Heart left ventricle (tissue), 16 donors: ENCODE measurements around the gene NPAS1. TPM values are rescaled to one million over a fixed set of nuclear protein-coding genes. Genes with fewer than 3 reads are reported as not detected.
A peak's percentile ranks its signal among the peaks of the same experiment; 100 is the strongest.

Source experiments
- ATAC-seq, 4 donors: fragments of 200-7000 bp; cut with Tn5 transposase; one replicate each; pipeline ENCODE4 v1.9.1; 2020 to 2022; ENCODE audit warnings: moderate library complexity in 4 of 4, mild to moderate bottlenecking in 3 of 4, moderate number of reproducible peaks in 1 of 4
- DNase-seq, 5 donors: peaks; one replicate each; pipeline ENCODE4 v3.0.0-alpha.2; 2020
- H3K27ac ChIP-seq, 12 donors: fragments of 200-600 bp; sonication (generic) in 4 of 12; one replicate each; pipeline versions ENCODE4 v1.5.0 to v1.8.0; 2016 to 2022; ENCODE audit warnings: mild to moderate bottlenecking in 2 of 12
- H3K27me3 ChIP-seq, 9 donors: fragments of 200-600 bp; sonication (generic) in 2 of 9; one replicate each; pipeline versions ENCODE4 v1.5.1 to v1.8.0; 2016 to 2022; ENCODE audit warnings: mild to moderate bottlenecking in 3 of 9
- H3K36me3 ChIP-seq, 9 donors: fragments of 200-600 bp; sonication (generic) in 2 of 9; one replicate each; pipeline versions ENCODE4 v1.5.0 to v1.8.0; 2018 to 2022; ENCODE audit warnings: mild to moderate bottlenecking in 2 of 9
- H3K4me1 ChIP-seq, 12 donors: fragments of 200-600 bp; sonication (generic) in 4 of 12; one replicate each; pipeline versions ENCODE4 v1.5.0 to v1.8.0; 2016 to 2022; ENCODE audit warnings: mild to moderate bottlenecking in 3 of 12
- H3K4me3 ChIP-seq, 12 donors: fragments of 200-600 bp; sonication (generic) in 4 of 12; one replicate each; pipeline versions ENCODE4 v1.5.0 to v1.8.0; 2017 to 2022; ENCODE audit warnings: mild to moderate bottlenecking in 9 of 12, moderate library complexity in 4 of 12
- H3K9me3 ChIP-seq, 12 donors: fragments of 200-600 bp; sonication (generic) in 4 of 12; one replicate each; pipeline versions ENCODE4 v1.5.0 to v1.8.0; 2016 to 2022; ENCODE audit warnings: mild to moderate bottlenecking in 1 of 12
- CTCF ChIP-seq, 12 donors: fragments of 200-600 bp; sonication (generic) in 4 of 12; IDR thresholded peaks; one replicate each; pipeline versions ENCODE4 v1.5.0 to v1.8.0; 2018 to 2022; ENCODE audit warnings: antibody characterized with exemption in 12 of 12, mild to moderate bottlenecking in 5 of 12
- POLR2A ChIP-seq, 2 donors: fragments of 450-650 bp; IDR thresholded peaks; one replicate each; pipeline ENCODE4 v1.6.1; 2017; ENCODE audit warnings: antibody characterized with exemption in 2 of 2, mild to moderate bottlenecking in 2 of 2, moderate library complexity in 2 of 2
- WGBS, 4 donors: extraction: QIAGEN DNeasy Blood & Tissue Kit in 2 of 4; methylation state at CpG; one replicate each; pipeline versions ENCODE4 v1.1.5 to v1.1.7; 2013 to 2018; 5-methylcytosine and 5-hydroxymethylcytosine counted together
- intact Hi-C, 10 donors: fragments of 100-400 bp; cut with DNase I; formaldehyde crosslinking; loops; one replicate each; pipeline versions ENCODE4 v1.11.1 to v1.14.2; 2022
- polyA plus RNA-seq, 2 donors: library from polyadenylated mRNA; stranded (reverse); fragments of 200-250 nt; gene quantifications; one replicate each; pipeline ENCODE4 v1.2.3, GENCODE V29; 2013
- total RNA-seq, 9 donors: library from RNA; depleted of rRNA in 2 of 9; stranded (reverse); fragments of >200 nt in 2 of 9; fragmentation: NEBNext Ultra II Directional in 3 of 9; extraction: Animal tissue kit (Norgen Biotek cat#: 25700) in 3 of 9; gene quantifications; one replicate each; pipeline versions ENCODE4 v1.1.0 to v1.2.4, GENCODE V29; 2016 to 2023
- donor health status: ischemic (EF 13 %, LVEDD 7.1; RV severe dilation, severe dysfunction).
- donor health status: healthy with polysubstance abuse.
- donor health status: DM: no; HTN: yes; CAD: no.
- donor health status: DM: no; HTN: no; CAD: no.
- donor health status: ischemic (EF 25% LVEDD 6.9; RV normal size, moderate dysfunction).
- donor health status: ischemic (EF 25% LVEDD 5.7; RV mildly dilated, moderate dysfunction).
- donor health status: healthy.
- donor health status: DM: yes; HTN: yes; CAD: no.
- donor health status: ischemic (EF 35%, LVEDD 5.7; RV mildly dilated, moderate dysfunction).
- donor health status: nonischemic (EF 11% LVEDD 7.7; RV severe dilation, severe dysfunction).
- donor health status: DM: yes; HTN: yes; CAD: no.
- donor health status: PGD.
- donor health status: ischemic (EF 29% LVEDD 5.4; RV normal size, mild dysfunction).
- donor health status: nonischemic (EF 23%, LVEDD 6.1; RV moderate dilation, normal function).

Gene NPAS1
- total and polyA plus RNA-seq, 11 donors: 0.16 to 1.3 (median 0.69) TPM; not detected in 1

GRCh38 chr19:46974181-46974580 is 45.5 kb upstream of the NPAS1 start:
- ATAC-seq: no peak

GRCh38 chr19:46975011-46975924 is 44.4 kb upstream of the NPAS1 start:
- Histone ChIP-seq H3K4me3 (no peak overlapping the region), H3K4me1 (peaks cover 22 to 90% (median 66%) of the 10 kb centered on the region in 12 donors), H3K27me3 (no peaks in the 10 kb centered on the region), H3K27ac (peak overlapping the region; percentile 75 to 95 (median 88)), H3K9me3 (no peaks in the 10 kb centered on the region), H3K36me3 (no peaks in the 10 kb centered on the region)
- 52 to 66% (median 63%) methylated on average over 12 to 16 of the region's 16 CpGs for WGBS, 4 donors
- ATAC-seq (no peak), DNase-seq (no peak)
- intact Hi-C loops: loop anchor here in 4 of 10 donors (5.0 to 10.0 kb wide), 4 partner anchors 43 to 113 kb away; partner anchors contain the start of gene ARHGAP35 (in 2 of the 4)
- no peak for TF ChIP-seq CTCF (IDR thresholded peaks at IDR 0.05)

More at GRCh38 chr19:46974181-46974580, 45.5 kb upstream of the NPAS1 start:
- Histone ChIP-seq H3K36me3 (peaks cover 0 to 7% (median 0%) of the 10 kb centered on the region in 9 donors), H3K27me3 (no peaks in the 10 kb centered on the region), H3K27ac (peak overlapping the region in 8 of 12 donors; percentile 78 to 95 (median 88)), H3K9me3 (no peaks in the 10 kb centered on the region), H3K4me3 (no peak overlapping the region), H3K4me1 (peaks cover 22 to 90% (median 63%) of the 10 kb centered on the region in 12 donors)
- DNase-seq: no peak
- TF ChIP-seq CTCF (IDR thresholded peaks at IDR 0.05) (no peak), POLR2A (IDR thresholded peaks at IDR 0.05) (no peak)
- intact Hi-C loops: loop anchor here in 1 of 10 donors (10.0 kb wide), 1 partner anchor 49 kb away; no protein-coding TSS in a partner anchor
- 97 to 99% (median 98%) methylated on average over 4 of the region's 4 CpGs for WGBS, 4 donors

- H3K4me3 ChIP-seq: peak overlapping the region in 2 of 12 donors; percentile 0 to 19
- intact Hi-C loops: loop anchor here in 4 of 10 donors (1.0 to 10.0 kb wide), 5 partner anchors 44 to 115 kb away; partner anchors contain the start of gene ARHGAP35 (in 2 of the 4)
- 24 to 37% (median 29%) methylated on average over 9 to 18 of the region's 18 CpGs for WGBS, 4 donors
- peak overlapping the region; percentile 80 to 95 (median 90) for H3K27ac ChIP-seq
- peak; percentile 88 to 93 (median 91) for ATAC-seq
- no peaks in the 10 kb centered on the region for H3K36me3 ChIP-seq
- H3K4me1 ChIP-seq: peaks cover 22 to 92% (median 71%) of the 10 kb centered on the region in 12 donors
- no peaks in the 10 kb centered on the region for H3K27me3 ChIP-seq
- peak; percentile 91 to 97 (median 95) for DNase-seq
- H3K9me3 ChIP-seq: no peaks in the 10 kb centered on the region
- TF ChIP-seq POLR2A (IDR thresholded peaks at IDR 0.05) (peak in 1 of 2 donors; percentile 14), CTCF (IDR thresholded peaks at IDR 0.05) (no peak)
These were observed 43.5 kb upstream of the NPAS1 start for GRCh38 chr19:46975925-46976782.
